IPS-NIHi7 (cell line): ENCODE data around the gene STPG3.

Experiments used
- DNase-seq: peaks from one replicate; pipeline ENCODE4 v3.0.0; 2012; ENCODE audit warnings: mixed read lengths; ENCODE audit errors: extremely low spot score

The STPG3 gene

DNA sequence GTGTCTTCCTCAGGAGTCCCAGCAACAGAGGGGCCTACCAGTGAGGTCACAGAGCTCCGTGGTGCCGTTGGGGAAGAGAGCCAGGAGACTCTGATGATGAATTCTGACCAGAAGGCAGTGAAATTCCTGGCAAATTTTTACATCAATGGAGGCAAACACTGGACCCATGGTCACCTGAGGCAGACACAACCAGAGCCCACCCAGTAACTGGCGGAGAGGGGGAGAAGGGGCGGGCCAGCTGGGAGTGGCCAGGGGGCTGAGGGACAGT lies at the start of gene STPG3:
STPG3 (plus strand) TSS at position 93 of the 268 bp plus-strand sequence; CDS start at position 94, 1 bp downstream.
- DNase-seq: no peak

DNA sequence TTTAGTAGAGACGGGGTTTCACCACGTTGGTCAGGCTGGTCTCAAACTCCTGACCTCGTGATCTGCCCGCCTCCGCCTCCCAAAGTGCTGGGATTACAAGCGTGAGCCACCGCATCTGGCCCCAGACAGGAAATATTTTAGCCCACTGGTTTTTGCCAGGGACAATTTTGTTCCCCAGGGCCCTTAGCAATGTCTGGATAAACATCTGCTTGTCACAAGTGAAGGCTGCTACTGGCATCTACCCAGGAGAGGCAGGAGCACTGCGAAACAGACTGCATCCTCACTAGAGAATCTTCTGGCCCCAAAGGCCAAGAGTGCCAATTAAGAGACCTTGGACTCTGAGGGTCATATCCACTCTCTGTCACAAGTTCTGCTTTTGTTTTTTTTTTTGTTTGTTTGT lies 48.1 kb upstream of the STPG3 start:
- no peak for DNase-seq

DNA sequence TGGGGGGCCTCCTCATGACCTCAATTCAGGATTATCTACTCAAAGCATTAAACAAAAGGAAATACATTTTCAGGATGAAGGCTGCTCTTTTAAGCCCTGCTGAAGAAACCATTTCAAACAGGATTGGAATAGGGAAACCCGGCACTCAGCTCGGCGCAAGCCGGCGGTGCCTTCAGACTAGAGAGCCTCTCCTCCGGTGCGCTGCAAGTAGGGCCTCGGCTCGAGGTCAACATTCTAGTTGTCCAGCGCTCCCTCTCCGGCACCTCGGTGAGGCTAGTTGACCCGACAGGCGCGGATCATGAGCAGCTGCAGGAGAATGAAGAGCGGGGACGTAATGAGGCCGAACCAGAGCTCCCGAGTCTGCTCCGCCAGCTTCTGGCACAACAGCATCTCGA lies 46.4 kb upstream of the STPG3 start:
- no peak for DNase-seq

DNA sequence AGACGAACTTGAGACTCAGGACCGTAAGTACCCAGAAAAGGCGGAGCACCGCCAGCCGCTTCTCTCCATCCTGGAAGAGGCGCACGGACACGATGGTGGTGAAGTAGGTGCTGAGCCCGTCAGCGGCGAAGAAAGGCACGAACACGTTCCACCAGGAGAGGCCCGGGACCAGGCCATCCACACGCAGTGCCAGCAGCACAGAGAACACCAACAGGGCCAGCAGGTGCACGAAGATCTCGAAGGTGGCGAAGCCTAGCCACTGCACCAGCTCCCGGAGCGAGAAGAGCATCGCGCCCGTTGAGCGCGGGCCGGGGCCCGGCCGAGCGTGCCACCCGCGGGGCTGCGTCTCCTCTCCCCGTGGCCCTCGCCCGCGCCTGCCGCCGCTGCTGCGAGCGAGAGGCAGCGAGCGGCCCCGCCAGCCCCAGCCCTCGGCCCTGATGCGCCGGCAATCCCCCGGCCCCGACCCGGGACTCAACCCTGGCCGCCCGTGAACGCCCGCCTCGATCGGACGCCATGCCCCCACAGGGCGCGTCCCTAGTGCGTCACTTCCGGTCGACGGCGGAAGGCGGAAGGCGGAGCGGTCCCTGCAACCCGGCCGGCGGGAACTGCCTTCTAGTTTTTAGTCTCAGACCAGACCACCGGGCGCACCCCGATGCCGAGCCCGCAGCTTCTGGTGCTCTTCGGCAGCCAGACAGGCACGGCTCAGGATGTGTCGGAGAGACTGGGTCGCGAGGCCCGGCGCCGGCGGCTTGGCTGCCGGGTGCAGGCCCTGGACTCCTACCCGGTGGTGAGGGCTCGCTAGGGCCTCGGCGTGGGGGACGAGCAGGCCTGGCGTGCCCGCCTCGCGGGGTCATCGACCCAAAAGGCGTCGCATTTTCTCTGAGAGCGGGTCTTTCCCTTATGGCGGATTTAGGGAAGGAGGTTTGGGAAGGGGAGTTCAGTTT lies 45.7 kb upstream of the STPG3 start, which contains the start of the genes NDOR1 and TMEM203:
NDOR1 (plus strand) TSS at position 575 of the 944 bp plus-strand sequence; CDS start at position 653, 78 bp downstream.
TMEM203 (minus strand) TSS at position 523 of the 944 bp plus-strand sequence; CDS start at position 289, 234 bp downstream.
- DNase-seq: peak; percentile 92

DNA sequence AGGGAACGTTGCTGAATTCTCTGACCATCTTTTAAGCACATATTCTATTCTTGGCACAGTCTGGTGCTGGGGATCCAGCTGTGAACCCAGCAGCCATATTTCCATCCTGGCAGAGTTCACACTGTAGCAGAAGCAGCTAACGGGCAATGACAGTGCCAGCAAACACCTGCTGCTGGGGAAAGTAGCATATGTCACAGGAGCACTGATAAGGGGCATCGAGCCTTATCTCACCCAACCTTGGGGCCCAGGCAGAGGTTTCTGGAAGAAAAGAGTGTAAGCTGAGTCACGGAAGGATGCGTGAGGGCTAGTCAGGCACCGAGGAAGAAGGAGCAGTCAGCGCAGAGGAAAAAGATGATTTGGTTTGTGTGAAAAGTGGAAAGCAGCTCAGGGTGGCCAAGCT lies 44.5 kb upstream of the STPG3 start:
- no peak for DNase-seq

DNA sequence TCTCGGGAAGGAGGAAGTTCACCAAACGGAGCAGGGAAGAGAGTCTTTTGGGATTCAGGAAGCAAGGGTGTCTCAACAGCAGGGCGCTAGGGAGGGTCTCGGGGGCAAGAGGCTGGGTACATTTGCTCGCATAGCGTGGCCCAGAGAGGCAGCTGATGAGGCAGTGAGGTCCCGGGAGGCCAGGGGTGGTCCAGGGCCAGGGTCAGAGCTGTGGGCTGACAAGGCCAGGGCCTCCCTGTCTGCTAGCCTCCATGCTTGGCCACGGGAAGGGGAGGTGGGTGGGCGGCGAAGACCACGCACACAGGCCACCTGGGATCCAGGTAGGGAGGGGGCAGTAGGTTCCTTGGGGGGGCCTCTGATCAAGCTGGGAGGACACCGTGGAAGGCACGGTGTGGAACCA lies 39.6 kb upstream of the STPG3 start:
- no peak for DNase-seq

DNA sequence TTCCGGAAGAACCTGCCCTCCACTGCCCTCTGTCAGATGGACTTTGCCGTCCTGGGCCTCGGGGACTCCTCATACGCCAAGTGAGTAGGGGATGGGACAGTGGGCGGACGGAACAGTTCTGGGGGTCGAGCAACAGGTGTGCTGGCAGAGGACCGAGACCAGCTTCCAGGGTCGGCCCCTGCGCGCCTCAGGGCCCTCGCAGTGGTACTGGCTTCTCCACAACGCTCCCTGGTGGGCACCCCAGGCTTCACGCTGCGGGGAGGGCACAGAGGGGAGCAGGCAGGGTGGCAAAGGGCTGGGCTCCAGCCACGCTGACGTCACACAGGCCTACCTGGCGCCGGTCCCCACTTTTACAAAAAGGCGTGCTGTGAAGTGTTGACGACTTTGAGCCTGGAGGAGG lies 38.6 kb upstream of the STPG3 start:
- DNase-seq: no peak

DNA sequence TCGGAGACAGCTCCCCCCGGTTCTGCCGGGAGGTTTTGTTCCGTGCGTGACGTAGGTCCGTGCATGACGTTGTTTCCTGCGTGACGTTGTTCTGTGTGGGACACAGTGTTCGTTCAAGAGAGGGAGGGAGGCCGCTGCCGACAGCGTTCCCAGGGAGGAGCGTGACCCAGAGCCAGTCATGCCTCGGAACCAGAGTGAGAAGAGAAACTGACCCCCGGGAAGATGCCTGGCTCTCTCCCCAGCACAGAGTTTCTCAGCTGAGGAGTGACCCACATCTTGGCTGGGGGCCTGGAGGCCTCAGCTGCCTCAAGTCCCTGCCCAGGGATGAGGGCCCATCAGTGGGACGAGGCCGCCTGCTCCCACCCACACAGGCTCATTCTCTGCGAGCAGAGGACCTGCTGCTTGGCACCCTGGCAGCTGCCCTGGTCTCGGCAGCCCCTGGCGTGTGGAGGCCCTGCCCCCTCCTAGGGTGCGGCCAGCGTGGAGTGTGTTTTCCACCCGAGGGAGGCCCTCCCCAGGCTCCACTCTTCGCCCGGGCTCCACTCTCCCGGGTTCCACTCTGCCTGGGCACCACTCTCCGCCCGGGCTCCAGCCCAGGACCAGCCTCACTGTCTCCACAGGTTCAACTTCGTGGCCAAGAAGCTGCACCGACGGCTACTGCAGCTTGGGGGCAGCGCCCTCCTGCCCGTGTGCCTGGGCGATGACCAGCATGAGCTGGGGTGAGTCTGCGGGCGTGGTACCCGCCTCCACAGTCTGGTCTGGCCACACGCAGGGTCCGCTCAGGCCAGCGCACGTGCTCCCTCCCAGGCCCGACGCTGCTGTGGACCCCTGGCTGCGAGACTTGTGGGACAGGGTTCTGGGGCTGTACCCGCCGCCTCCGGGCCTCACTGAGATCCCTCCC lies 37.7 kb upstream of the STPG3 start:
- DNase-seq: no peak

DNA sequence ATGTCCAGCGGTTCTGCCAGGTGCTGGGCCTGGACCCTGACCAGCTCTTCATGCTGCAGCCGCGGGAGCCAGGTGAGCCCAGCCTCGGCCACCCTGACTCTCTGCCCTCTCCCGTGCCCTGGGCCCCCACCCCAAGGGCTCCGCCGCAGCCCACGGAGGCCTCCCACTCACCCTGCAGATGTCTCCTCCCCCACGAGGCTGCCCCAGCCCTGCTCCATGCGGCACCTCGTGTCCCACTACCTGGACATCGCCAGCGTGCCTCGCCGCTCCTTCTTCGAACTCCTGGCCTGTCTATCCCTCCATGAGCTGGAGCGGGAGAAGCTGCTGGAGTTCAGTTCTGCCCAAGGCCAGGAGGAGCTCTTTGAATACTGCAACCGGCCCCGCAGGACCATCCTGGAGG lies 36.5 kb upstream of the STPG3 start:
- DNase-seq: no peak

DNA sequence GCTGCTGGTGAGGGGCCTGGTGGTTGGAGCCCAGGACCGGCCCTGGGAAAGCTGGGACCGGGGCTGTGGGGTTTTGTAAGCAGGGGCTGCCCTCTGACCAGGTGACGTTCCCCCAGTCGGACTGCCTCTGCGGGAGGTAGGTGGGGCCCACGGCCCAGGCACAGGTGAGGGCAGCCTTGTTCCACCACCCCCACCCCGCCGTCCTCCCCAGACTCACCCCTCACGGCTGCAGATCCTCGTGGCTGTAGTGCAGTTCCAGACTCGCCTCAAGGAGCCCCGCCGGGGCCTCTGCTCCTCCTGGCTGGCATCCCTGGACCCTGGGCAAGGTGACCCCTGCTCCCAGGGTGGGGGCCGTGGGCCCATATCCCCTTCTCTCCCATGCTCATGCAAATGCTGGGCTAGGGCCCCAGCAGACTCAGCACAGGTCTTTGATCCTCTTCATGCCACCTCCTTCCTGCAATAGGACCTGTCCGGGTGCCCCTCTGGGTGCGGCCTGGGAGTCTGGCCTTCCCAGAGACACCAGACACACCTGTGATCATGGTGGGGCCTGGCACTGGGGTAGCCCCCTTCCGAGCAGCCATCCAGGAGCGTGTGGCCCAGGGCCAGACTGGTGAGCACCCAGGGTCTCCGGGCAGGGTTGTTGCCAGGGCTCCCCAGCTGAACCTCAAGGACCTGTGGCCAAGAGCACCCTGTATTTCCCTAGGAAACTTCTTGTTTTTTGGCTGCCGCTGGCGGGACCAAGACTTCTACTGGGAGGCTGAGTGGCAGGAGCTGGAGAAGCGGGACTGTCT lies 35.7 kb upstream of the STPG3 start:
- no peak for DNase-seq

DNA sequence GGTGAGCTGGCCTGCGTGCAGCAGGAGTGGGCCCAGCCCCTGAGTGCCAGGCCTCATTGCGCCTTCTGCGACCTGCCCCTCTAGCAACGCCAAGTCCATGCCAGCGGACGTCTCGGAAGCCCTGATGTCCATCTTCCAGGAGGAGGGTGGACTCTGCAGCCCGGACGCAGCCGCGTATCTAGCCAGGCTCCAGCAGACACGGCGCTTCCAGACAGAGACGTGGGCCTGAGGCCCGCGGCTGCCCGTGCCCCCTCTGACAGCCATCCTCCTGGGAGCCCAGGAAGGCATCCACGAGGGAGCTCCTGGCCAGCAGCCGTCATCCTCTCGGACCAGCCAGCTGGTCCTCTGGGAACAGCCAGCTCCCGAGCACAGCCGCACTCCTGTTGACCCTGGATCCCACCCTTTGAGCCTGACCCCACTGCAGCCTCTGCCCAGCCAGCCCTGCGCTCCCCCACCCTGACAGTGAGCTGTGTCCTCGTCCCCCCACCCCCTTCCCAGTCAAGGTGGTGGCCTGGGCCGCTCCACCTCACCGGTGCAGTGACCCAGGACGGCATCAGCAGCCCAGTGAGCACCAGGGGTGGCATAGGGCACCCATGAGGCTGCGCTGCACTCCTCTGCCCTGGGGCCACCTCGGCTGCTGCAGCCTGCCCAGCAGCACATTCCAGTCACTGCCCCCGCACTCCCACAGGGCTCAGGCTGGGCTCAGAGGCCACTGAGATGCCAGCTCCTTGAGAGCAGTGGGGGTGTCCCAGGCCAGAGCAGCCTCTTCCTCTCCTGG lies 34.7 kb upstream of the STPG3 start:
- no peak for DNase-seq

DNA sequence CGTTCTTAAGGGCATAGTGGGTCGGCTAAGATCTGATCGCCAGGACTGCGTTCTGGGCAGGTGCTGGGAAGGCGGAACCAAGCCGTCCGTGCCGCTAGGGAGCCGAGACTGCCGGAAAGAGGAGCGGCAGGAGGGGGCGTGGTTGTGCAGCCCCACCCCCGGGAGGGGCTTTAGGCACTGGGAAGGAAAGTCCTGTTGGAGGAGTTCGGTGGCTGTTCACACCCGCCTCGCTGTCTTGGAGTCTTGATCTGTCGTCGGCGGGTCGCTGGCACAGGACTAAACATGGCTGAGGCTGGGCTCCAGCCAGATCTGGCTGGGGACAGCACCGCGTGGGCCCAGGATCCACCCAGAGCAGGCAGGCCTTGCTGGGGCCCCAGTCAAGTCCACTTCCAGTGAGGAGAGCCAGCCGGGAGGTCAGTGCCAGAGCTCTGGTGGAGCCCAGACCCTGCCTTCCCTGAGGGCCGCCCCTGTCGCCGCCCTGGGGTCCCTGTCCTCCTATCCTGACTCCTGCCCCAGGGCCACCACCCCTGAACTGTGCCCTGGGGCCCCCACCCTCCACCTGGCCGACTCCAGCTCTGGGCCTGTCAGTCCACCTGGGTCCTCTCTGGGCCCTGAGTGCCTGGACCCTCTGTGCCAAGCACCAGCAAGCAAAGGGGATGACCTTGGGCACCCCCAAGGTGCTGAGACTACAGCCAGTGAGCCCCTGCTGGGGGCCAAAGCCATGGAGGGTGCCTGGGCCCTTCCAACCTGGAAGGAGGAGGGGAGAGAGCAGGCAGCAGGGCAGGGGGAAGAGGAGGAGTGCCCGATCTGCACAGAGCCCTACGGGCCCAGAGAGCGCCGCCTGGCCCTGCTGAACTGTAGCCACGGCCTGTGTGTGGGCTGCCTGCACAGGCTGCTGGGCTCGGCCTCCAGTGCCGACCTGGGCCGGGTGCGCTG lies 33.5 kb upstream of the STPG3 start:
- peak; percentile 88 for DNase-seq

DNA sequence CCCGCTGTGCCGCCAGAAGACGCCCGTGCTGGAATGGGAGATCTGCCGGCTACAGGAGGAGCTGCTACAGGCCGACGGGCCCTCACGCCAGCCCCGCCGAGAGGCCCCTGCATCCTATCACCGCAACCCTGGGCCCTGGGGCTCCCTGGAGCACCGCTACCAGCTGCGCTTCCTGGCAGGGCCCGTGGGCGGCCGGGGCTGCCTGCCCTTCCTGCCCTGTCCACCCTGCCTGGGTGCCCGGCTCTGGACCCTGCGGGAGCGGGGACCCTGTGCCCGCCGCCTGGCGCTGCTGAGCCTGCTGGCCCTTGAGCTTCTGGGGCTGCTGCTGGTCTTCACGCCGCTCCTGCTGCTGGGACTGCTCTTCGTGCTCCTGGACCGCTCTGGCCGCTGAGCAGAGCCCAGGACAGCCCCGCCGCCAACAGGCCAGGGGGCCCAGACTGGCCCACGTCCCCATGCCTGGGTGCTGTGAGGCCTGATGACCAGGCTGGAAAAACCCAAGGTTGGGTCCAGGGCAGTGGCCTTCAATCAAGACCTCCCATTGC lies 32.8 kb upstream of the STPG3 start:
- DNase-seq: no peak

DNA sequence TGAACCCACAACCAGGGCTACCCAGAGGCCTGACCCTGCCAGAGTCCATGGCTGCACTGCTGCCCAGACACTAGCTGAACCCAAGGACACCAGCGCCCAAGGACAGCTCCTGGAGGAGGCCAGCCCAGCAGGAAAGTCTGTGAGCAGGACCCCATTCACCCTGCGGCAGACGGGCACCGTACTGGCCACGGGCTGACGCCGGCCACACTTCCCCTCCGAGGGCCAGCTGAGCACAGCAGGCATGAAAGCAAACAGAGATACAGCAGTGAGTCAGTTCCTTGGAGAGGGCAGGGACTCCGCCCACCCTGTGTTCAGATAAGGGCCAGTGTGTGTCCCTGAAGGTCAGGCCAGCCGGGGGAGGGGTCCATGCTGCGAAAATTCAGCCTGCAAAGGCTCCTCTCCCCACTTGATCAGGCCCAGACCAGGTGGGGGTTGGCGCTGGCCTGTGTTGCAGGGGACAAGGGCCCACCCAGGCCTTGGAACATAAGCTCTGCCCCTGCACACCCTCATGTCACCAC lies 32.3 kb upstream of the STPG3 start:
- peak; percentile 41 for DNase-seq

DNA sequence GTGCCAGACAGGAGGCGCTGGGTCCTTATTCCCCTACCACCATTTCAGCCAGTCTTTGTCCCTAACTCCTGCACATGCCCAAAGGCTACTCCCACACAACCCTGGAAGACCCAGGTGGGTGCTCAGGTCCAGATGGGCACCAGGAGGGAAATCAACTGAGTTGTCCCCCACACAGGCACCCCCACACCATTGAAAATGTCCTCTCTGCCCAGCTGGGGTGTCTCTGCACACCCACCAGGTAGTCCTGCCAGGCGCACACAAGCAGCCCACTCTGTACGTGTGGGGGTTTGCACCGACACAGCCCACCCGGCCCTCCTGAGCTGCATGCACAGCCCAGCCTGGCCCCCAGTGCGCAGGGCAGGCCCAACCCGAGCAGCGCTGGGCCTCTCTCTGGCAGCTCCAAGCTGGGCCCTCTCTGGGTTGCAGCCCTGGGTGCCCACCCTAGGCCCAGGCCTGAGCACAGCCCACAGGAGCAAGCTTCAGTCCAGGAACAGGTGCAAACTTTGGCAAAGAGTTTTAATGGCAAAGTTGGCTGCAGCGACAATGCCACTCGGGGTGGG lies 31.2 kb upstream of the STPG3 start:
- DNase-seq: no peak

DNA sequence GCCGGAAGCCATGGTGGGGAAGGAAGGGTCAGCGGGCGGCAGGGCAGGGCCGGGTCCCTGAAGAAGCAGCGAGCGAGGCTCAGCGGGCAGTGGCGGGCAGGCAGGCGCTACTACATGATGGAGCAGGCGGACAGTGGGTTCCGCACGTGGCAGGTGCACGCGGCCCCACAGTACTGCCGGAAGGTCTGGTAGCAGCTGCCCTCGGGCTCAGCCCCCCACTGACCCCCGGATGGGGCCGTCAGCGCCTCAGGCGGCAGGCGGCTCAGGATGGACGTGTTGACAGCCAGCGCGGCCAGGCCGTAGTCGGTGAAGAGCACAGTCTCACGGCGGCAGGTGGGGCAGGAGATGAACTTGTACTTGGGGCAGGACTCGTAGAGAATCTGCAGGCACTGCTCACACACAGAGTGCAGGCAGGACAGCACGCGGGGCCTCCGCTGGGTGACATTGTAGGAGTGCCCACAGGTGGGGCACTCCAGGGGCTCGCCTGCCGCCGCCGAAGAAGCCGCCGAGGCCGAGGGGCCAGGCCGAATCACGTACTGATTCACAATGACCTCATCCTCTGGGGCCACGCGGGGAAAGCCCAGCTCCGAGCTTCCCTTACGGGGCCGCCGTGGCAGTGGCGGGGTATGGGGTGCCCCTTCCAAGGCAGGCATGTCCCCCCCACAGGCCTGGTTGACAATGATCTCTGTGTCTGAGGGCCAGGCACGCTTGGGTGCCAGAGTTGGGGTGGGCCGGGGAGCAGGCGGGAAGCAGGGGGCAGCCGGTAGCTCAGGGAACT lies 30.6 kb upstream of the STPG3 start:
- no peak for DNase-seq

DNA sequence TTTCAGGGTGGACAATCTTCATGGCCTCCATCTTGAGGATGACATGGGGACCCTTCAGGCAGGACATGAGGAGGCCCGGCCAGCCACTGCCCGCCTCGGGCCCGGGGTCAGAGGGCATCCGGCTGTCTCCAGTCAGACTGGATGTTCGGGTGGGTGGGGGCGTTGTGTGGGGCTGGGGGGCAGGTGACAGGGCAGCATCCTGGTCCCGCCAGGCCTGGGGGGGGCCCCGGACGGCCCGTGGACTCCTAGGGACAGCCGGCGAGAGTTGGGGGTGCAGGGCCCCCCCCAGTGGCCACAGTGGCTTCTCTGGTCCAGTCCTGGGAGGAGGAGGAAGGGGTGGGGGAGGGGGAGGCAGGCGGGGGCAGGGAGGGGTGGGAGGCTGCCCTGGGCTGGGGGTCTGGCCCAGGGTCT lies 30.0 kb upstream of the STPG3 start:
- no peak for DNase-seq

DNA sequence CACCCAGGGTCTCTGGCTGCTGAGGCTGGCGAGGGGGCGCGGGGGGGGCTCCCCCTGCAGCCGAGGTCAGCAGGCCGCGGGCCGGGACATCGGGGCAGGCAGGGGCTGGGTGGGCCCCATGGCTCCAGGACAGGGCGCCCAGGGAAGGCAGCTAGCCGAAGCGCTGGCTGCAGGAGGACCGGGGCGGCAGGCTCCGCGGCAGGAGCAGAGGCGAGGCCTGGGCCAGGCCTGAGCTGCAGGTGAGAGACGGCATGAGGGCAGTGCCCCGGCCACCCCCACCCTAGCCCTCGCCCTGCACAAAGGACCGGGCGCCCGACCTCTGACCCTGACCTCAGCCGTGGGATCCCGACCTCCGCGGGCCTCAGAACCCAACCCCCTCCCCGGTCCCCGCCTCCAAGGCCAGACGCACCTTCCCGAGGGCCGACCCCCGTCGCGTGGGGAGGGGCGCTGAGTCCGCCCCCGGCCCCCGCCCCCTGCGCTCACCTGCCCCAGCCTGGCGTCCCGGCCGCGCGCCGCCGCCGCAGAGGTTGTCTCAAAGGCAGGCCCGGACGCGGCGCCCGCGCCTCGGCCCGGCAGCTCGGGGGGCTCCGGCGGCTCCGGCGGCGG lies 29.5 kb upstream of the STPG3 start:
- no peak for DNase-seq
